WTC11 (cell line): ENCODE data around the gene SRGAP1. TPM values are rescaled to one million over a fixed set of nuclear protein-coding genes. Genes with fewer than 3 reads are reported as not detected.

Experiments
- ATAC-seq: fragments of 200-7000 bp; cut with Tn5 transposase; 2 replicates; pipeline ENCODE4 v1.10.0; 2021; ENCODE audit warnings: mild to moderate bottlenecking, moderate library complexity
- CTCF ChIA-PET: fragments of 300-600 bp; sonication (Branson Sonifier 250); formaldehyde crosslinking; loops from one replicate; lab custom pipeline; 2021; ENCODE audit warnings: antibody characterized with exemption; lab: Charles Lee
- POLR2A ChIA-PET: fragments of 350-600 bp; sonication (Branson Sonifier 250); formaldehyde crosslinking; loops from one replicate; lab custom pipeline; 2021; ENCODE audit warnings: antibody characterized with exemption; lab: Charles Lee
- DNase-seq: peaks from one replicate; pipeline ENCODE4 v3.0.0; 2021; ENCODE audit warnings: low spot score
- H3K27ac Mint-ChIP-seq: 2 replicates; pipeline ENCODE4 v1.8.0; 2021; ENCODE audit warnings: mixed read lengths
- H3K27me3 Mint-ChIP-seq: 2 replicates; pipeline ENCODE4 v1.8.0; 2021; ENCODE audit warnings: low read depth, mild to moderate bottlenecking, moderate library complexity, mixed read lengths
- H3K36me3 Mint-ChIP-seq: 2 replicates; pipeline ENCODE4 v1.8.0; 2021; ENCODE audit warnings: mixed read lengths
- H3K4me1 Mint-ChIP-seq: 2 replicates; pipeline ENCODE4 v1.8.0; 2022; ENCODE audit warnings: mixed read lengths
- H3K4me3 Mint-ChIP-seq: 2 replicates; pipeline ENCODE4 v1.8.0; 2021; ENCODE audit warnings: mild to moderate bottlenecking, moderate library complexity, mixed read lengths
- H3K9me3 Mint-ChIP-seq: 2 replicates; pipeline ENCODE4 v1.8.0; 2021; ENCODE audit warnings: mixed read lengths
- CREB1 ChIP-seq: sonication (generic); formaldehyde crosslinking; IDR thresholded peaks from 2 replicates; pipeline ENCODE4 v1.8.0; 2023; ENCODE audit warnings: mild to moderate bottlenecking, missing genetic modification reagents
- FOXK1 ChIP-seq: sonication (generic); formaldehyde crosslinking; IDR thresholded peaks from 2 replicates; pipeline ENCODE4 v1.8.0; 2022; ENCODE audit warnings: mild to moderate bottlenecking, moderate library complexity, missing genetic modification reagents
- FOXP1 ChIP-seq: sonication (generic); formaldehyde crosslinking; IDR thresholded peaks from 2 replicates; pipeline ENCODE4 v1.8.0; 2022; ENCODE audit warnings: missing genetic modification reagents, mild to moderate bottlenecking, moderate library complexity, borderline replicate concordance
- IRF2 ChIP-seq: sonication (generic); formaldehyde crosslinking; IDR thresholded peaks from 2 replicates; pipeline ENCODE4 v1.8.0; 2022; ENCODE audit warnings: low read depth, missing genetic modification reagents, borderline replicate concordance
- JUN ChIP-seq: sonication (generic); formaldehyde crosslinking; IDR thresholded peaks from 2 replicates; pipeline ENCODE4 v1.8.0; 2023; ENCODE audit warnings: mild to moderate bottlenecking, missing genetic modification reagents
- KAT7 ChIP-seq: sonication (generic); formaldehyde crosslinking; IDR thresholded peaks from 2 replicates; pipeline ENCODE4 v1.8.1; 2023; ENCODE audit warnings: missing genetic modification reagents, mild to moderate bottlenecking, borderline replicate concordance
- MYBL2 ChIP-seq: sonication (generic); formaldehyde crosslinking; IDR thresholded peaks from 2 replicates; pipeline ENCODE4 v1.8.1; 2023; ENCODE audit warnings: mild to moderate bottlenecking, moderate library complexity, missing genetic modification reagents
- NFYB ChIP-seq: sonication (generic); formaldehyde crosslinking; conservative IDR thresholded peaks from 2 replicates; pipeline ENCODE4 v1.8.0; 2022; ENCODE audit warnings: low read depth, missing genetic modification reagents
- RORB ChIP-seq: fragments of 250-450 bp; sonication (Bioruptor Pico); IDR thresholded peaks from 2 replicates; pipeline ENCODE4 v1.9.0; 2021; ENCODE audit warnings: mild to moderate bottlenecking
- TEAD4 ChIP-seq: sonication (generic); formaldehyde crosslinking; IDR thresholded peaks from 2 replicates; pipeline ENCODE4 v1.8.0; 2022; ENCODE audit warnings: mild to moderate bottlenecking, missing genetic modification reagents
- ZNF416 ChIP-seq: fragments of 250-450 bp; sonication (Bioruptor Pico); IDR thresholded peaks from 2 replicates; pipeline ENCODE4 v1.9.0; 2021; ENCODE audit warnings: mild to moderate bottlenecking, inconsistent platforms
- ZNF671 ChIP-seq: fragments of 250-450 bp; sonication (Bioruptor Pico); IDR thresholded peaks from 2 replicates; pipeline ENCODE4 v1.8.0; 2021; ENCODE audit warnings: mild to moderate bottlenecking
- total RNA-seq: library from RNA; stranded (reverse); gene quantifications from 3 replicates; pipeline ENCODE4 v1.2.3, GENCODE V29; 2021
- TF ChIP-seq, protein P1 (sequence below): fragments of 250-450 bp; sonication (Bioruptor Pico); IDR thresholded peaks from 2 replicates; pipeline ENCODE4 v2.1.2; 2022; ENCODE audit warnings: mild to moderate bottlenecking, moderate library complexity
- TF ChIP-seq, protein P2 (sequence below): fragments of 200-600 bp; IDR thresholded peaks from 2 replicates; pipeline ENCODE4 v1.8.0; 2022; ENCODE audit warnings: antibody characterized with exemption
- TF ChIP-seq, protein P3 (sequence below): sonication (generic); formaldehyde crosslinking; IDR thresholded peaks from 2 replicates; pipeline ENCODE4 v1.8.1; 2022; ENCODE audit warnings: low read depth, mild to moderate bottlenecking, moderate library complexity, missing genetic modification reagents, borderline replicate concordance
- TF ChIP-seq, protein P4 (sequence below): sonication (generic); formaldehyde crosslinking; IDR thresholded peaks from 2 replicates; pipeline ENCODE4 v1.8.0; 2023; ENCODE audit warnings: missing genetic modification reagents
- TF ChIP-seq, protein P5 (sequence below): sonication (generic); formaldehyde crosslinking; IDR thresholded peaks from 2 replicates; pipeline ENCODE4 v1.8.1; 2023; ENCODE audit warnings: mild to moderate bottlenecking, missing genetic modification reagents
- TF ChIP-seq, protein P6 (sequence below): sonication (generic); formaldehyde crosslinking; IDR thresholded peaks from 2 replicates; pipeline ENCODE4 v1.8.1; 2022; ENCODE audit warnings: mild to moderate bottlenecking, moderate library complexity, missing genetic modification reagents
- TF ChIP-seq, protein P7 (sequence below): sonication (generic); formaldehyde crosslinking; IDR thresholded peaks from 2 replicates; pipeline ENCODE4 v1.8.1; 2022; ENCODE audit warnings: missing genetic modification reagents, borderline replicate concordance
- TF ChIP-seq, protein P8 (sequence below): sonication (generic); formaldehyde crosslinking; IDR thresholded peaks from 2 replicates; pipeline ENCODE4 v1.8.0; 2022; ENCODE audit warnings: missing genetic modification reagents

SRGAP1 gene
- total RNA-seq, 1 experiment from 2014 or later = 10.3 TPM

DNA sequence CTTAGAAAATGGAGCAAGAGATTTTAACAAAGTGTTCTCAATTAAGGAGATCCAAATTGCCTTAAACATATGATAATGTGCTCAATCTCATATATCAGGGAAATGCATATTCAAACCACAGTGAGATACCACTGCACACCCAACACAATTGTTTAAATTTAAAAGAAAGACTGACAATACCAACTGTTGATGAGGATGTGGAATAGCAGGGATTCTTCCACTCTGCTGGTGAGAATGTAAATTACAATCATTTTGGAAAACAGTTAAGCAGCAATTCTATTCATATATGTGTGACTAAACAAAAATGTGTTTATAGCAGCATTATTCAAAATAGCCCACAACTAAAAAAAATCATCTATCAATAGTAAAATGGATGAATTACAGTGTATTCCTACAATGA is 233.4 kb downstream of the SRGAP1 start (continued):
- TF ChIP-seq, protein P1, sequence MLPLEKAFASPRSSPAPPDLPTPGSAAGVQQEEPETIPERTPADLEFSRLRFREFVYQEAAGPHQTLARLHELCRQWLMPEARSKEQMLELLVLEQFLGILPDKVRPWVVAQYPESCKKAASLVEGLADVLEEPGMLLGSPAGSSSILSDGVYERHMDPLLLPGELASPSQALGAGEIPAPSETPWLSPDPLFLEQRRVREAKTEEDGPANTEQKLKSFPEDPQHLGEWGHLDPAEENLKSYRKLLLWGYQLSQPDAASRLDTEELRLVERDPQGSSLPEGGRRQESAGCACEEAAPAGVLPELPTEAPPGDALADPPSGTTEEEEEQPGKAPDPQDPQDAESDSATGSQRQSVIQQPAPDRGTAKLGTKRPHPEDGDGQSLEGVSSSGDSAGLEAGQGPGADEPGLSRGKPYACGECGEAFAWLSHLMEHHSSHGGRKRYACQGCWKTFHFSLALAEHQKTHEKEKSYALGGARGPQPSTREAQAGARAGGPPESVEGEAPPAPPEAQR (CRISPR knock-in tag) = no peak
- TF ChIP-seq MYBL2 (CRISPR knock-in tag) (no peak), TEAD4 (CRISPR knock-in tag) (no peak), KAT7 (CRISPR knock-in tag) (no peak), IRF2 (CRISPR knock-in tag) (no peak)
- TF ChIP-seq, protein P2, sequence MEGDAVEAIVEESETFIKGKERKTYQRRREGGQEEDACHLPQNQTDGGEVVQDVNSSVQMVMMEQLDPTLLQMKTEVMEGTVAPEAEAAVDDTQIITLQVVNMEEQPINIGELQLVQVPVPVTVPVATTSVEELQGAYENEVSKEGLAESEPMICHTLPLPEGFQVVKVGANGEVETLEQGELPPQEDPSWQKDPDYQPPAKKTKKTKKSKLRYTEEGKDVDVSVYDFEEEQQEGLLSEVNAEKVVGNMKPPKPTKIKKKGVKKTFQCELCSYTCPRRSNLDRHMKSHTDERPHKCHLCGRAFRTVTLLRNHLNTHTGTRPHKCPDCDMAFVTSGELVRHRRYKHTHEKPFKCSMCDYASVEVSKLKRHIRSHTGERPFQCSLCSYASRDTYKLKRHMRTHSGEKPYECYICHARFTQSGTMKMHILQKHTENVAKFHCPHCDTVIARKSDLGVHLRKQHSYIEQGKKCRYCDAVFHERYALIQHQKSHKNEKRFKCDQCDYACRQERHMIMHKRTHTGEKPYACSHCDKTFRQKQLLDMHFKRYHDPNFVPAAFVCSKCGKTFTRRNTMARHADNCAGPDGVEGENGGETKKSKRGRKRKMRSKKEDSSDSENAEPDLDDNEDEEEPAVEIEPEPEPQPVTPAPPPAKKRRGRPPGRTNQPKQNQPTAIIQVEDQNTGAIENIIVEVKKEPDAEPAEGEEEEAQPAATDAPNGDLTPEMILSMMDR = no peak
- TF ChIP-seq, protein P3, sequence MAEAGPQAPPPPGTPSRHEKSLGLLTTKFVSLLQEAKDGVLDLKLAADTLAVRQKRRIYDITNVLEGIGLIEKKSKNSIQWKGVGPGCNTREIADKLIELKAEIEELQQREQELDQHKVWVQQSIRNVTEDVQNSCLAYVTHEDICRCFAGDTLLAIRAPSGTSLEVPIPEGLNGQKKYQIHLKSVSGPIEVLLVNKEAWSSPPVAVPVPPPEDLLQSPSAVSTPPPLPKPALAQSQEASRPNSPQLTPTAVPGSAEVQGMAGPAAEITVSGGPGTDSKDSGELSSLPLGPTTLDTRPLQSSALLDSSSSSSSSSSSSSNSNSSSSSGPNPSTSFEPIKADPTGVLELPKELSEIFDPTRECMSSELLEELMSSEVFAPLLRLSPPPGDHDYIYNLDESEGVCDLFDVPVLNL (CRISPR knock-in tag) = no peak
- TF ChIP-seq, protein P4, sequence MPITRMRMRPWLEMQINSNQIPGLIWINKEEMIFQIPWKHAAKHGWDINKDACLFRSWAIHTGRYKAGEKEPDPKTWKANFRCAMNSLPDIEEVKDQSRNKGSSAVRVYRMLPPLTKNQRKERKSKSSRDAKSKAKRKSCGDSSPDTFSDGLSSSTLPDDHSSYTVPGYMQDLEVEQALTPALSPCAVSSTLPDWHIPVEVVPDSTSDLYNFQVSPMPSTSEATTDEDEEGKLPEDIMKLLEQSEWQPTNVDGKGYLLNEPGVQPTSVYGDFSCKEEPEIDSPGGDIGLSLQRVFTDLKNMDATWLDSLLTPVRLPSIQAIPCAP (CRISPR knock-in tag) = no peak
- TF ChIP-seq, protein P5, sequence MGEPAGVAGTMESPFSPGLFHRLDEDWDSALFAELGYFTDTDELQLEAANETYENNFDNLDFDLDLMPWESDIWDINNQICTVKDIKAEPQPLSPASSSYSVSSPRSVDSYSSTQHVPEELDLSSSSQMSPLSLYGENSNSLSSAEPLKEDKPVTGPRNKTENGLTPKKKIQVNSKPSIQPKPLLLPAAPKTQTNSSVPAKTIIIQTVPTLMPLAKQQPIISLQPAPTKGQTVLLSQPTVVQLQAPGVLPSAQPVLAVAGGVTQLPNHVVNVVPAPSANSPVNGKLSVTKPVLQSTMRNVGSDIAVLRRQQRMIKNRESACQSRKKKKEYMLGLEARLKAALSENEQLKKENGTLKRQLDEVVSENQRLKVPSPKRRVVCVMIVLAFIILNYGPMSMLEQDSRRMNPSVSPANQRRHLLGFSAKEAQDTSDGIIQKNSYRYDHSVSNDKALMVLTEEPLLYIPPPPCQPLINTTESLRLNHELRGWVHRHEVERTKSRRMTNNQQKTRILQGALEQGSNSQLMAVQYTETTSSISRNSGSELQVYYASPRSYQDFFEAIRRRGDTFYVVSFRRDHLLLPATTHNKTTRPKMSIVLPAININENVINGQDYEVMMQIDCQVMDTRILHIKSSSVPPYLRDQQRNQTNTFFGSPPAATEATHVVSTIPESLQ (CRISPR knock-in tag) = no peak
- TF ChIP-seq, all 79 proteins: peak for 0

DNA sequence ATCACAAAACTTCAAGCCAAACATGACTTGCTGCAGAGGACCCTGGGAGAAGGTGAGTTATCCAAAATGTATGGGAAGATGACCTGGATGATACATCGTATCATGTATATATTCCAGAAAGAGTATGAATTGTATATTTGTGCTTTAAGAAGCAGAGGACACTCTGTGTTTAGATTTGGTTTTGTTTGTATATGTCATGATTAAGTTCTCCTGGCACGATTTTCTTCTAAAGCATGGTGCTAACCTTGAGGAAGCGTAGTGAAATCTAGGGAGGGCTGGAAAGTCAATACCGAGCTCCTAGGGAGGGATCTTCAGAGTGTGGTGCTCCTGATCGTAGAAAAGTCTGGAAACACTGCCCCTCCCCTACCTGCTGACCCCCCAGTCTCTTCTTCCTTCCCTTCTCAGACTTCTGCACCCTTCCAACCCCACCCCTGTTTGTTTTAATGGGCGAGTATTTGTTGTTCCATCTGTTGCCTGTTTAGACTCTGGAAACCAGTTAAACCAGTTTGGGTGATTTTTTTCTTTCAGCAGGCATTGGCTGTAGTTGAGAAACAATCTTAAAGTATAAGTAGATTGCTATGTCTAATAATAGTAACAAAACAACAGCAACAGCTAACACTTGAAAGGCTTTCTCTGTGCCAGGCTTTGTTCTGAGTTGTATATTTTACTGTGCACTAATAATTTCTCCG is 236.0 kb downstream of the SRGAP1 start:
- ATAC-seq (peak; percentile 58), DNase-seq (no peak)
- Mint-ChIP-seq H3K27ac (peak overlapping the region; percentile 80), H3K4me3 (no peak overlapping the region), H3K27me3 (no peaks in the 10 kb centered on the region), H3K4me1 (peaks cover 33% of the 10 kb centered on the region), H3K36me3 (peaks cover 14% of the 10 kb centered on the region), H3K9me3 (peaks cover 9% of the 10 kb centered on the region)
- POLR2A ChIA-PET = interaction anchor here (0.6 kb wide), 1 partner anchor 452 kb away, joined by 4 read pairs; no protein-coding TSS in a partner anchor
- TF ChIP-seq NFYB (no peak), ZNF671 (CRISPR knock-in tag) (no peak), TEAD4 (CRISPR knock-in tag) (no peak), FOXK1 (CRISPR knock-in tag) (no peak), JUN (CRISPR knock-in tag) (no peak), CREB1 (no peak), FOXP1 (no peak), ZNF416 (CRISPR knock-in tag) (no peak), RORB (CRISPR knock-in tag) (no peak)
- TF ChIP-seq, protein P6, sequence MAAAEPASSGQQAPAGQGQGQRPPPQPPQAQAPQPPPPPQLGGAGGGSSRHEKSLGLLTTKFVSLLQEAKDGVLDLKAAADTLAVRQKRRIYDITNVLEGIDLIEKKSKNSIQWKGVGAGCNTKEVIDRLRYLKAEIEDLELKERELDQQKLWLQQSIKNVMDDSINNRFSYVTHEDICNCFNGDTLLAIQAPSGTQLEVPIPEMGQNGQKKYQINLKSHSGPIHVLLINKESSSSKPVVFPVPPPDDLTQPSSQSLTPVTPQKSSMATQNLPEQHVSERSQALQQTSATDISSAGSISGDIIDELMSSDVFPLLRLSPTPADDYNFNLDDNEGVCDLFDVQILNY = no peak
- TF ChIP-seq, protein P1 (CRISPR knock-in tag) = no peak
- TF ChIP-seq, protein P7, sequence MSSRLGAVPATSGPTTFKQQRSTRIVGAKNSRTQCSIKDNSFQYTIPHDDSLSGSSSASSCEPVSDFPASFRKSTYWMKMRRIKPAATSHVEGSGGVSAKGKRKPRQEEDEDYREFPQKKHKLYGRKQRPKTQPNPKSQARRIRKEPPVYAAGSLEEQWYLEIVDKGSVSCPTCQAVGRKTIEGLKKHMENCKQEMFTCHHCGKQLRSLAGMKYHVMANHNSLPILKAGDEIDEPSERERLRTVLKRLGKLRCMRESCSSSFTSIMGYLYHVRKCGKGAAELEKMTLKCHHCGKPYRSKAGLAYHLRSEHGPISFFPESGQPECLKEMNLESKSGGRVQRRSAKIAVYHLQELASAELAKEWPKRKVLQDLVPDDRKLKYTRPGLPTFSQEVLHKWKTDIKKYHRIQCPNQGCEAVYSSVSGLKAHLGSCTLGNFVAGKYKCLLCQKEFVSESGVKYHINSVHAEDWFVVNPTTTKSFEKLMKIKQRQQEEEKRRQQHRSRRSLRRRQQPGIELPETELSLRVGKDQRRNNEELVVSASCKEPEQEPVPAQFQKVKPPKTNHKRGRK (CRISPR knock-in tag) = no peak
- TF ChIP-seq, protein P8, sequence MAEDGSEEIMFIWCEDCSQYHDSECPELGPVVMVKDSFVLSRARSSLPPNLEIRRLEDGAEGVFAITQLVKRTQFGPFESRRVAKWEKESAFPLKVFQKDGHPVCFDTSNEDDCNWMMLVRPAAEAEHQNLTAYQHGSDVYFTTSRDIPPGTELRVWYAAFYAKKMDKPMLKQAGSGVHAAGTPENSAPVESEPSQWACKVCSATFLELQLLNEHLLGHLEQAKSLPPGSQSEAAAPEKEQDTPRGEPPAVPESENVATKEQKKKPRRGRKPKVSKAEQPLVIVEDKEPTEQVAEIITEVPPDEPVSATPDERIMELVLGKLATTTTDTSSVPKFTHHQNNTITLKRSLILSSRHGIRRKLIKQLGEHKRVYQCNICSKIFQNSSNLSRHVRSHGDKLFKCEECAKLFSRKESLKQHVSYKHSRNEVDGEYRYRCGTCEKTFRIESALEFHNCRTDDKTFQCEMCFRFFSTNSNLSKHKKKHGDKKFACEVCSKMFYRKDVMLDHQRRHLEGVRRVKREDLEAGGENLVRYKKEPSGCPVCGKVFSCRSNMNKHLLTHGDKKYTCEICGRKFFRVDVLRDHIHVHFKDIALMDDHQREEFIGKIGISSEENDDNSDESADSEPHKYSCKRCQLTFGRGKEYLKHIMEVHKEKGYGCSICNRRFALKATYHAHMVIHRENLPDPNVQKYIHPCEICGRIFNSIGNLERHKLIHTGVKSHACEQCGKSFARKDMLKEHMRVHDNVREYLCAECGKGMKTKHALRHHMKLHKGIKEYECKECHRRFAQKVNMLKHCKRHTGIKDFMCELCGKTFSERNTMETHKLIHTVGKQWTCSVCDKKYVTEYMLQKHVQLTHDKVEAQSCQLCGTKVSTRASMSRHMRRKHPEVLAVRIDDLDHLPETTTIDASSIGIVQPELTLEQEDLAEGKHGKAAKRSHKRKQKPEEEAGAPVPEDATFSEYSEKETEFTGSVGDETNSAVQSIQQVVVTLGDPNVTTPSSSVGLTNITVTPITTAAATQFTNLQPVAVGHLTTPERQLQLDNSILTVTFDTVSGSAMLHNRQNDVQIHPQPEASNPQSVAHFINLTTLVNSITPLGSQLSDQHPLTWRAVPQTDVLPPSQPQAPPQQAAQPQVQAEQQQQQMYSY (CRISPR knock-in tag) = no peak
- CTCF ChIA-PET = no interaction called here
